H9 (cell line): ENCODE results near the gene CST4. TPM values are rescaled to one million over a fixed set of nuclear protein-coding genes. Genes with fewer than 3 reads are reported as not detected.
A peak's percentile ranks its signal among the peaks of the same experiment; 100 is the strongest.

ENCODE experiments used
- DNase-seq: peaks from one replicate; pipeline ENCODE4 v3.0.0-alpha.2; 2017
- H2AFZ ChIP-seq: one replicate; pipeline ENCODE4 v1.6.1; 2013; ENCODE audit warnings: mild to moderate bottlenecking, low read length, control low read depth, moderate library complexity
- H2AK5ac ChIP-seq: 2 replicates; pipeline ENCODE4 v1.6.1; 2013; ENCODE audit warnings: low read length, control low read depth, mixed read lengths; ENCODE audit not compliant: insufficient read length
- H2BK120ac ChIP-seq: one replicate; pipeline ENCODE4 v1.6.1; 2013; ENCODE audit warnings: low read depth, mild to moderate bottlenecking, low read length, control low read depth, inconsistent platforms; ENCODE audit not compliant: poor library complexity, severe bottlenecking
- H2BK12ac ChIP-seq: 2 replicates; pipeline ENCODE4 v1.6.1; 2013; ENCODE audit warnings: low read length, control low read depth, mixed read lengths, low read depth; ENCODE audit not compliant: insufficient read length
- H2BK15ac ChIP-seq: 2 replicates; pipeline ENCODE4 v1.6.1; 2013; ENCODE audit warnings: low read depth, low read length, control low read depth
- H2BK20ac ChIP-seq: one replicate; pipeline ENCODE4 v1.6.1; 2013; ENCODE audit warnings: low read depth, mild to moderate bottlenecking, low read length, control low read depth, inconsistent platforms; ENCODE audit not compliant: poor library complexity, severe bottlenecking
- H2BK5ac ChIP-seq: 2 replicates; pipeline ENCODE4 v1.6.1; 2013; ENCODE audit warnings: low read length, control low read depth, mixed read lengths; ENCODE audit not compliant: insufficient read length
- H3K14ac ChIP-seq: 2 replicates; pipeline ENCODE4 v1.6.1; 2013; ENCODE audit warnings: low read length, control low read depth; ENCODE audit not compliant: insufficient read depth
- H3K18ac ChIP-seq: 2 replicates; pipeline ENCODE4 v1.6.1; 2013; ENCODE audit warnings: low read depth, mild to moderate bottlenecking, mixed read lengths, low read length, control low read depth; ENCODE audit not compliant: insufficient read length
- H3K23ac ChIP-seq: 2 replicates; pipeline ENCODE4 v1.6.1; 2013; ENCODE audit warnings: low read length, control low read depth, mixed read lengths, low read depth; ENCODE audit not compliant: insufficient read length
- H3K23me2 ChIP-seq: 2 replicates; pipeline ENCODE4 v1.6.1; 2013; ENCODE audit warnings: low read depth, mild to moderate bottlenecking, mixed read lengths, low read length, control low read depth; ENCODE audit not compliant: insufficient read length, poor library complexity, severe bottlenecking
- H3K27ac ChIP-seq: 2 replicates; pipeline ENCODE4 v1.5.1; 2013; ENCODE audit warnings: low read length, control low read depth, mixed read lengths, low read depth; ENCODE audit not compliant: insufficient read length
- H3K27me3 ChIP-seq: 2 replicates; pipeline ENCODE4 v1.6.1; 2013; ENCODE audit warnings: low read length, control low read depth, inconsistent platforms; ENCODE audit not compliant: insufficient read depth
- H3K4ac ChIP-seq: 2 replicates; pipeline ENCODE4 v1.6.1; 2013; ENCODE audit warnings: low read depth, mild to moderate bottlenecking, control low read depth, inconsistent platforms, low read length, moderate library complexity
- H3K4me1 ChIP-seq: 2 replicates; pipeline ENCODE4 v1.6.1; 2013; ENCODE audit warnings: low read length, control low read depth, inconsistent platforms; ENCODE audit not compliant: insufficient read depth
- H3K4me2 ChIP-seq: 2 replicates; pipeline ENCODE4 v1.6.1; 2013; ENCODE audit warnings: low read length, control low read depth, mixed read lengths; ENCODE audit not compliant: insufficient read length, insufficient read depth
- H3K56ac ChIP-seq: 2 replicates; pipeline ENCODE4 v1.6.1; 2013; ENCODE audit warnings: low read depth, mild to moderate bottlenecking, mixed read lengths, low read length, control low read depth; ENCODE audit not compliant: insufficient read length
- H3K79me1 ChIP-seq: 2 replicates; pipeline ENCODE4 v1.6.1; 2013; ENCODE audit warnings: low read depth, mild to moderate bottlenecking, moderate library complexity, low read length, control low read depth, inconsistent platforms; ENCODE audit not compliant: insufficient read depth, poor library complexity, severe bottlenecking
- H3K79me2 ChIP-seq: 2 replicates; pipeline ENCODE4 v1.6.1; 2013; ENCODE audit warnings: low read length, control low read depth, inconsistent platforms; ENCODE audit not compliant: insufficient read depth
- H3K9ac ChIP-seq: 2 replicates; pipeline ENCODE4 v1.6.1; 2013; ENCODE audit warnings: low read length, control low read depth, mixed read lengths; ENCODE audit not compliant: insufficient read length; ENCODE audit errors: extremely low read depth
- H3K9me3 ChIP-seq: one replicate; pipeline ENCODE4 v1.6.1; 2013; ENCODE audit warnings: low read depth, low read length, inconsistent platforms; ENCODE audit not compliant: control insufficient read depth
- H3T11ph ChIP-seq: one replicate; pipeline ENCODE4 v1.6.1; 2013; ENCODE audit warnings: mild to moderate bottlenecking, low read length, control low read depth, inconsistent platforms
- H4K20me1 ChIP-seq: one replicate; pipeline ENCODE4 v1.6.1; 2013; ENCODE audit not compliant: control insufficient read depth, insufficient read length, insufficient read depth
- H4K5ac ChIP-seq: 2 replicates; pipeline ENCODE4 v1.6.1; 2013; ENCODE audit warnings: low read depth, mild to moderate bottlenecking, mixed read lengths, low read length, control low read depth; ENCODE audit not compliant: insufficient read length
- H4K8ac ChIP-seq: replicated peaks from 2 replicates; pipeline ENCODE4 v1.6.1; 2013; ENCODE audit warnings: low read length, control low read depth, mixed read lengths, low read depth; ENCODE audit not compliant: insufficient read length
- H4K91ac ChIP-seq: 2 replicates; pipeline ENCODE4 v1.6.1; 2013; ENCODE audit warnings: low read depth, mild to moderate bottlenecking, moderate library complexity, mixed read lengths, low read length, control low read depth; ENCODE audit not compliant: insufficient read length
- H3K27ac Mint-ChIP-seq, 3 experiments: 2 replicates in 2 of 3; 3 replicates in 1 of 3; pipeline ENCODE4 v1.8.0; 2020 to 2021; ENCODE audit warnings: mixed read lengths in 3 of 3, mild to moderate bottlenecking in 1 of 3, moderate library complexity in 1 of 3
- H3K27me3 Mint-ChIP-seq: 2 replicates; pipeline ENCODE4 v1.8.0; 2021; ENCODE audit warnings: low read depth, mild to moderate bottlenecking, moderate library complexity, mixed read lengths
- H3K36me3 Mint-ChIP-seq, 3 experiments: 2 replicates in 2 of 3; 3 replicates in 1 of 3; pipeline ENCODE4 v1.8.0; 2020 to 2021; ENCODE audit warnings: low read depth in 3 of 3, mixed read lengths in 3 of 3; ENCODE audit not compliant: insufficient read depth in 1 of 3
- H3K4me1 Mint-ChIP-seq, 2 experiments: 2 replicates each; pipeline ENCODE4 v1.8.0; 2020; ENCODE audit warnings: mixed read lengths in 2 of 2
- H3K4me3 Mint-ChIP-seq, 2 experiments: 2 replicates in 1 of 2; 3 replicates in 1 of 2; pipeline ENCODE4 v1.8.0; 2020 to 2021; ENCODE audit warnings: mild to moderate bottlenecking in 2 of 2, mixed read lengths in 2 of 2, moderate library complexity in 1 of 2
- H3K9me3 Mint-ChIP-seq, 2 experiments: 2 replicates in 1 of 2; 3 replicates in 1 of 2; pipeline ENCODE4 v1.8.0; 2020; ENCODE audit warnings: mild to moderate bottlenecking in 2 of 2, mixed read lengths in 2 of 2, moderate library complexity in 1 of 2
- CTCF ChIP-seq: fragments of 200-600 bp; sonication (generic); conservative IDR thresholded peaks from 3 replicates; pipeline ENCODE4 v1.8.0; 2021; ENCODE audit warnings: antibody characterized with exemption, mild to moderate bottlenecking
- WGBS: extraction: QIAGEN DNeasy Blood & Tissue Kit; methylation state at CpG from one replicate; pipeline ENCODE4 v1.1.7; 2013; ENCODE audit warnings: missing lambda C conversion rate, low lambda C conversion rate, mixed read lengths; ENCODE audit not compliant: insufficient read length; ENCODE audit errors: extremely low coverage; 5-methylcytosine and 5-hydroxymethylcytosine counted together
- total RNA-seq: library from RNA; stranded (reverse); gene quantifications from 2 replicates; pipeline ENCODE4 v1.2.1, GENCODE V29; 2021

Gene CST4
- total RNA-seq, 1 experiment from 2014 or later: not detected

GRCh38 chr20:23655491-23656211, 33.2 kb downstream of the CST4 start:
- Histone ChIP-seq H3K27ac (no peak overlapping the region), H3K4ac (no peak overlapping the region), H2BK20ac (no peak overlapping the region), H3T11ph (no peak overlapping the region), H3K79me2 (no peaks in the 10 kb centered on the region), H2BK5ac (no peak overlapping the region), H3K14ac (peak overlapping the region; percentile 34; the same call in 1 of the 2 replicates), H3K27me3 (no peaks in the 10 kb centered on the region), H2AFZ (no peak overlapping the region), H4K91ac (no peak overlapping the region), H4K8ac (no peak overlapping the region), H3K9me3 (no peaks in the 10 kb centered on the region), H3K18ac (no peak overlapping the region), H2BK15ac (no peak overlapping the region), H3K23me2 (no peaks in the 10 kb centered on the region), H3K4me2 (no peak overlapping the region), H2AK5ac (no peak overlapping the region), H3K79me1 (no peaks in the 10 kb centered on the region), H4K5ac (no peak overlapping the region), H3K23ac (no peak overlapping the region), H2BK120ac (no peak overlapping the region), H3K56ac (no peak overlapping the region), H3K4me1 (no peaks in the 10 kb centered on the region), H3K9ac (no peak overlapping the region), H2BK12ac (no peak overlapping the region), H4K20me1 (no peaks in the 10 kb centered on the region)
- H3K27ac Mint-ChIP-seq: no peak overlapping the region
- H3K4me3 Mint-ChIP-seq: no peak overlapping the region
- H3K4me1 Mint-ChIP-seq: peaks cover 0 to 16% of the 10 kb centered on the region in 2 experiments; a peak in 3 of 4 replicates
- TF ChIP-seq CTCF: no peak
- H3K9me3 Mint-ChIP-seq: no peaks in the 10 kb centered on the region
- WGBS: no CpG with 5 or more reads among the region's 23 CpGs
- H3K36me3 Mint-ChIP-seq: no peaks in the 10 kb centered on the region
- no peak for DNase-seq
- H3K27me3 Mint-ChIP-seq: peaks cover 1% of the 10 kb centered on the region
